ENCODE data around the gene NUDT3. TPM values are rescaled to one million over a fixed set of nuclear protein-coding genes. Genes with fewer than 3 reads are reported as not detected.

NUDT3 gene
- polyA plus RNA-seq, 1 of the 3 experiments (the other 2 are of a cell fraction), result 11.9 TPM

- TF ChIP-seq CTCF (IDR thresholded peaks at IDR 0.05), result no peak
Observed at GRCh38 chr6:34292954-34293353, 99.5 kb downstream of the NUDT3 start (continued).

- peaks cover 23 to 40% of the 10 kb centered on the region in 2 experiments for H3K36me3 ChIP-seq (replicated peaks in 1 of 2; ENCODE audit: control insufficient read depth in 1 of 2, insufficient read depth in 2 of 2, low read length in 1 of 2)
- TF ChIP-seq ZBTB33 (IDR thresholded peaks at IDR 0.05; ENCODE audit: borderline replicate concordance, low read depth) (no peak), RCOR1 (IDR thresholded peaks at IDR 0.05; ENCODE audit: low read length) (no peak)
- no peaks in the 10 kb centered on the region for H3K9me3 ChIP-seq
- ChIA-PET POLR2A (no interaction called here), CTCF (interaction anchor here (0.5 kb wide), 1 partner anchor 126 kb away, joined by 3 read pairs; no protein-coding TSS in a partner anchor)
- H3K27me3 ChIP-seq (ENCODE audit: insufficient read depth), result no peaks in the 10 kb centered on the region
- H4K20me1 ChIP-seq (ENCODE audit: insufficient read depth), result no peaks in the 10 kb centered on the region
- DNase-seq, result no peak
- 96% methylated on average over 11 of the region's 11 CpGs for WGBS (ENCODE audit: low lambda C conversion rate)
- no peaks in the 10 kb centered on the region for H3K4me1 ChIP-seq (ENCODE audit: control insufficient read depth in 1 of 2, insufficient read depth in 2 of 2, low read depth in 1 of 2, low read length in 1 of 2)
- H2AFZ ChIP-seq (ENCODE audit: low read depth), result no peak overlapping the region
- H3K4me2 ChIP-seq, result no peak overlapping the region
- no peaks in the 10 kb centered on the region for H3K79me2 ChIP-seq (ENCODE audit: insufficient read depth)
- no peaks in the 10 kb centered on the region for H3K9me2 ChIP-seq
- no peaks in the 10 kb centered on the region for H3F3A ChIP-seq (replicated peaks; ENCODE audit: insufficient read depth)
- H3K27ac ChIP-seq (ENCODE audit: low read depth in 2 of 2, low read length in 1 of 2), result no peak overlapping the region
- no peak overlapping the region for H3K9ac ChIP-seq
- no peak overlapping the region for H3K4me3 ChIP-seq (ENCODE audit: low read depth in 2 of 2, low read length in 1 of 2)
Observed at GRCh38 chr6:34289137-34289536, 103.3 kb downstream of the NUDT3 start.

GRCh38 chr6:34288581-34288980 is 103.9 kb downstream of the NUDT3 start:
- H3K4me2 ChIP-seq, result no peak overlapping the region
- WGBS (ENCODE audit: low lambda C conversion rate), result 97% methylated on average over 5 of the region's 5 CpGs
- no peak for DNase-seq

More at GRCh38 chr6:34288581-34288980, 103.9 kb downstream of the NUDT3 start:
- TF ChIP-seq POLR2AphosphoS5 (IDR thresholded peaks at IDR 0.05; ENCODE audit: low read depth, low read length) (no peak), FOXM1 (IDR thresholded peaks at IDR 0.05; ENCODE audit: low read depth) (no peak), MAX (IDR thresholded peaks at IDR 0.05; ENCODE audit: low read depth) (no peak), RCOR1 (IDR thresholded peaks at IDR 0.05; ENCODE audit: low read length) (no peak), EZH2phosphoT487 (IDR thresholded peaks at IDR 0.05; ENCODE audit: borderline replicate concordance, low read depth) (no peak), RXRA (IDR thresholded peaks at IDR 0.05; ENCODE audit: borderline replicate concordance, low read depth) (no peak), JUND (IDR thresholded peaks at IDR 0.05) (no peak), NRF1 (IDR thresholded peaks at IDR 0.05; ENCODE audit: low read depth, low read length) (no peak), GATA2 (CRISPR knock-in tag; IDR thresholded peaks at IDR 0.05) (no peak), USF2 (IDR thresholded peaks at IDR 0.05; ENCODE audit: borderline replicate concordance, low read depth, low read length) (no peak), EP300 (IDR thresholded peaks at IDR 0.05; ENCODE audit: borderline replicate concordance in 1 of 2, low read depth in 1 of 2, low read length in 1 of 2) (no peak), MEF2A (IDR thresholded peaks at IDR 0.05; ENCODE audit: borderline replicate concordance, low read depth) (no peak), TEAD4 (IDR thresholded peaks at IDR 0.05; ENCODE audit: borderline replicate concordance, insufficient read depth) (no peak)
- H3K27me3 ChIP-seq (ENCODE audit: insufficient read depth), result no peaks in the 10 kb centered on the region
- ChIA-PET CTCF (no interaction called here), POLR2A (no interaction called here)
- no peaks in the 10 kb centered on the region for H3F3A ChIP-seq (replicated peaks; ENCODE audit: insufficient read depth)
- H3K27ac ChIP-seq (ENCODE audit: low read depth in 2 of 2, low read length in 1 of 2), result no peak overlapping the region
- no peaks in the 10 kb centered on the region for H3K4me1 ChIP-seq (ENCODE audit: control insufficient read depth in 1 of 2, insufficient read depth in 2 of 2, low read depth in 1 of 2, low read length in 1 of 2)
- no peak overlapping the region for H3K4me3 ChIP-seq (ENCODE audit: low read depth in 2 of 2, low read length in 1 of 2)
- H3K36me3 ChIP-seq (replicated peaks in 1 of 2; ENCODE audit: control insufficient read depth in 1 of 2, insufficient read depth in 2 of 2, low read length in 1 of 2), result peaks cover 23 to 43% of the 10 kb centered on the region in 2 experiments
- no peaks in the 10 kb centered on the region for H3K9me3 ChIP-seq
- no peaks in the 10 kb centered on the region for H3K9me2 ChIP-seq
- no peak overlapping the region for H2AFZ ChIP-seq (ENCODE audit: low read depth)
- no peaks in the 10 kb centered on the region for H3K79me2 ChIP-seq (ENCODE audit: insufficient read depth)
- H3K9ac ChIP-seq, result no peak overlapping the region
- H4K20me1 ChIP-seq (ENCODE audit: insufficient read depth), result no peaks in the 10 kb centered on the region
